Smooth muscle cell of the brain vasculature (primary cell): Measurements from ENCODE around the gene DNAH8.
"Not testable (repeated sequence)": the region's sequence is repeated elsewhere in the genome, so short reads cannot be mapped to it uniquely, and the experiment has no call there.

Source experiments
- DNase-seq: peaks from one replicate; pipeline ENCODE4 v3.0.0-alpha.2; 2012; ENCODE audit warnings: low read depth, low spot score

DNAH8 gene

GRCh38 chr6:38697846-38698245 lies 17.3 kb upstream of the DNAH8 start:
- no peak for DNase-seq

- DNase-seq = not testable (repeated sequence)
Measured at GRCh38 chr6:38699702-38700101, 15.4 kb upstream of the DNAH8 start.

GRCh38 chr6:38701551-38701950 lies 13.6 kb upstream of the DNAH8 start:
- no peak for DNase-seq

- peak; percentile 97 for DNase-seq
Measured at GRCh38 chr6:38702558-38703397, 12.3 kb upstream of the DNAH8 start, which contains the start of gene GLO1. TSS of gene GLO1 (minus strand) at chr6:38703145. CDS start at chr6:38703054, 91 bp downstream.

GRCh38 chr6:38703949-38704590 lies 11.0 kb upstream of the DNAH8 start:
- no peak for DNase-seq

- no peak for DNase-seq
Measured at GRCh38 chr6:38705924-38706323, 9.2 kb upstream of the DNAH8 start.

- no peak for DNase-seq
Measured at GRCh38 chr6:38708496-38708895, 6.6 kb upstream of the DNAH8 start.

GRCh38 chr6:38713812-38714211 lies 1.3 kb upstream of the DNAH8 start:
- DNase-seq = no peak

GRCh38 chr6:38714239-38715015 lies 684 bp upstream of the DNAH8 start:
- no peak for DNase-seq

GRCh38 chr6:38716825-38717224 lies 1.7 kb downstream of the DNAH8 start:
- no peak for DNase-seq

GRCh38 chr6:38719358-38719757 lies 4.2 kb downstream of the DNAH8 start:
- no peak for DNase-seq

GRCh38 chr6:38720295-38720694 lies 5.2 kb downstream of the DNAH8 start:
- no peak for DNase-seq

GRCh38 chr6:38722038-38722437 lies 6.9 kb downstream of the DNAH8 start:
- no peak for DNase-seq

GRCh38 chr6:38722727-38723334 lies 7.7 kb downstream of the DNAH8 start:
- DNase-seq = no peak

GRCh38 chr6:38723783-38724182 lies 8.7 kb downstream of the DNAH8 start:
- no peak for DNase-seq

- no peak for DNase-seq
Measured at GRCh38 chr6:38724343-38724742, 9.2 kb downstream of the DNAH8 start.

- no peak for DNase-seq
Measured at GRCh38 chr6:38725414-38726183, 10.5 kb downstream of the DNAH8 start.

- DNase-seq = no peak
Measured at GRCh38 chr6:38728203-38728602, 13.1 kb downstream of the DNAH8 start.

GRCh38 chr6:38730140-38730862 lies 15.2 kb downstream of the DNAH8 start:
- DNase-seq = no peak

GRCh38 chr6:38736951-38737350 lies 21.8 kb downstream of the DNAH8 start:
- no peak for DNase-seq
